ENCODE measurements around the gene C17orf114.

C17orf114 gene

GRCh38 chr17:4812690-4813089 lies 10.6 kb upstream of the C17orf114 start:
- POLR2A ChIA-PET (ENCODE audit: unreplicated experiment) = no interaction called here
- dilution Hi-C loops (cut with HindIII; ENCODE audit: low sequenced_read_pairs, unreplicated experiment) = no loop called here

More at GRCh38 chr17:4812690-4813089, 10.6 kb upstream of the C17orf114 start:
- H3K27me3 ChIP-seq (ENCODE audit: control insufficient read depth, insufficient read depth, low read length) = no peaks in the 10 kb centered on the region
- H2AFZ ChIP-seq (replicated peaks; ENCODE audit: low read length, poor library complexity) = no peak overlapping the region
- no peak overlapping the region for H3K18ac ChIP-seq (ENCODE audit: low read depth, low read length)
- ATAC-seq (ENCODE audit: low read depth) = no peak
- H3K4me1 ChIP-seq (ENCODE audit: control insufficient read depth, insufficient read depth, low read length) = peaks cover 2% of the 10 kb centered on the region; the same call in 1 of the 2 replicates
- H2AK9ac ChIP-seq (replicated peaks; ENCODE audit: low read depth, low read length, poor library complexity) = no peak overlapping the region
- no peak overlapping the region for H2BK5ac ChIP-seq (ENCODE audit: low read depth, low read length, poor library complexity, severe bottlenecking)
- TF ChIP-seq, protein P1, sequence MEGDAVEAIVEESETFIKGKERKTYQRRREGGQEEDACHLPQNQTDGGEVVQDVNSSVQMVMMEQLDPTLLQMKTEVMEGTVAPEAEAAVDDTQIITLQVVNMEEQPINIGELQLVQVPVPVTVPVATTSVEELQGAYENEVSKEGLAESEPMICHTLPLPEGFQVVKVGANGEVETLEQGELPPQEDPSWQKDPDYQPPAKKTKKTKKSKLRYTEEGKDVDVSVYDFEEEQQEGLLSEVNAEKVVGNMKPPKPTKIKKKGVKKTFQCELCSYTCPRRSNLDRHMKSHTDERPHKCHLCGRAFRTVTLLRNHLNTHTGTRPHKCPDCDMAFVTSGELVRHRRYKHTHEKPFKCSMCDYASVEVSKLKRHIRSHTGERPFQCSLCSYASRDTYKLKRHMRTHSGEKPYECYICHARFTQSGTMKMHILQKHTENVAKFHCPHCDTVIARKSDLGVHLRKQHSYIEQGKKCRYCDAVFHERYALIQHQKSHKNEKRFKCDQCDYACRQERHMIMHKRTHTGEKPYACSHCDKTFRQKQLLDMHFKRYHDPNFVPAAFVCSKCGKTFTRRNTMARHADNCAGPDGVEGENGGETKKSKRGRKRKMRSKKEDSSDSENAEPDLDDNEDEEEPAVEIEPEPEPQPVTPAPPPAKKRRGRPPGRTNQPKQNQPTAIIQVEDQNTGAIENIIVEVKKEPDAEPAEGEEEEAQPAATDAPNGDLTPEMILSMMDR (conservative IDR thresholded peaks at IDR 0.05; ENCODE audit: low read depth, low read length) = no peak
- TF ChIP-seq RCOR1 (IDR thresholded peaks at IDR 0.05; ENCODE audit: insufficient replicate concordance, low read length) (no peak), RFX5 (IDR thresholded peaks at IDR 0.05; ENCODE audit: low read depth, low read length) (no peak), MAFK (IDR thresholded peaks at IDR 0.05; ENCODE audit: low read depth, low read length) (no peak), RAD21 (IDR thresholded peaks at IDR 0.05; ENCODE audit: low read length) (no peak), NFE2L2 (IDR thresholded peaks at IDR 0.05; ENCODE audit: low read depth, low read length) (no peak), BHLHE40 (IDR thresholded peaks at IDR 0.05; ENCODE audit: low read depth, low read length) (no peak), POLR2A (IDR thresholded peaks at IDR 0.05; ENCODE audit: low read depth, low read length) (no peak), CHD1 (IDR thresholded peaks at IDR 0.05; ENCODE audit: low read depth, low read length) (no peak), MAZ (IDR thresholded peaks at IDR 0.05; ENCODE audit: borderline replicate concordance, low read depth, low read length) (no peak)
- TF ChIP-seq, protein P2, sequence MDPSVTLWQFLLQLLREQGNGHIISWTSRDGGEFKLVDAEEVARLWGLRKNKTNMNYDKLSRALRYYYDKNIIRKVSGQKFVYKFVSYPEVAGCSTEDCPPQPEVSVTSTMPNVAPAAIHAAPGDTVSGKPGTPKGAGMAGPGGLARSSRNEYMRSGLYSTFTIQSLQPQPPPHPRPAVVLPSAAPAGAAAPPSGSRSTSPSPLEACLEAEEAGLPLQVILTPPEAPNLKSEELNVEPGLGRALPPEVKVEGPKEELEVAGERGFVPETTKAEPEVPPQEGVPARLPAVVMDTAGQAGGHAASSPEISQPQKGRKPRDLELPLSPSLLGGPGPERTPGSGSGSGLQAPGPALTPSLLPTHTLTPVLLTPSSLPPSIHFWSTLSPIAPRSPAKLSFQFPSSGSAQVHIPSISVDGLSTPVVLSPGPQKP (IDR thresholded peaks at IDR 0.05; ENCODE audit: borderline replicate concordance, low read depth, low read length) = no peak
- TF ChIP-seq, protein P3, sequence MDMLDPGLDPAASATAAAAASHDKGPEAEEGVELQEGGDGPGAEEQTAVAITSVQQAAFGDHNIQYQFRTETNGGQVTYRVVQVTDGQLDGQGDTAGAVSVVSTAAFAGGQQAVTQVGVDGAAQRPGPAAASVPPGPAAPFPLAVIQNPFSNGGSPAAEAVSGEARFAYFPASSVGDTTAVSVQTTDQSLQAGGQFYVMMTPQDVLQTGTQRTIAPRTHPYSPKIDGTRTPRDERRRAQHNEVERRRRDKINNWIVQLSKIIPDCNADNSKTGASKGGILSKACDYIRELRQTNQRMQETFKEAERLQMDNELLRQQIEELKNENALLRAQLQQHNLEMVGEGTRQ (IDR thresholded peaks at IDR 0.05; ENCODE audit: low read depth, low read length) = no peak
- H3K4me2 ChIP-seq (ENCODE audit: low read depth, low read length) = no peak overlapping the region
- H2AK5ac ChIP-seq (ENCODE audit: low read depth, low read length) = no peak overlapping the region
- H4K20me1 ChIP-seq (ENCODE audit: insufficient read depth, low read length) = peaks cover 11% of the 10 kb centered on the region
- H4K8ac ChIP-seq (ENCODE audit: low read depth in 2 of 2, low read length in 2 of 2) = no peak overlapping the region
- DNase-seq = no peak
- no peak overlapping the region for H3K4me3 ChIP-seq (ENCODE audit: insufficient read depth, low read depth, low read length)
- no TSS peak for BruUV-seq (replicated peaks)
- no peak overlapping the region for H2BK15ac ChIP-seq (ENCODE audit: low read depth, low read length)
- CTCF ChIA-PET = no interaction called here
- H3K79me1 ChIP-seq (ENCODE audit: low read depth in 1 of 2, low read length in 2 of 2) = peaks cover 0 to 11% of the 10 kb centered on the region in 2 experiments; a peak in 3 of 4 replicates
- WGBS, 2 experiments (ENCODE audit: extremely low coverage in 2 of 2, insufficient read length in 1 of 2) = 100% methylated on average over 2 of the region's 7 CpGs; no CpG with 5 or more reads in 1 of the 2 experiments
- H3K27ac ChIP-seq (ENCODE audit: insufficient read depth, low read length) = no peak overlapping the region
- H4K91ac ChIP-seq (ENCODE audit: insufficient read depth, low read depth, low read length) = no peak overlapping the region
- H2BK120ac ChIP-seq (ENCODE audit: low read depth, low read length) = no peak overlapping the region
- peaks cover 46% of the 10 kb centered on the region for H3K36me3 ChIP-seq (ENCODE audit: control insufficient read depth, insufficient read depth, low read length)
- no peak overlapping the region for H3K14ac ChIP-seq (replicated peaks; ENCODE audit: low read depth, low read length)
- H3K56ac ChIP-seq (ENCODE audit: extremely low read depth, insufficient read depth, low read length) = no peak overlapping the region
- H2BK20ac ChIP-seq (ENCODE audit: low read depth, low read length) = no peak overlapping the region
- 0 out of 2 replicates have a peak, but pooled peaks cover 4% of the 10 kb centered on the region for H3K9me1 ChIP-seq (ENCODE audit: insufficient read depth, low read length)
- H3K23ac ChIP-seq (ENCODE audit: low read depth, low read length) = no peak overlapping the region
- H3K9me3 ChIP-seq (ENCODE audit: control insufficient read depth, insufficient read depth, low read length) = no peaks in the 10 kb centered on the region
- no peak overlapping the region for H3K4ac ChIP-seq (ENCODE audit: low read depth, low read length)
- in situ Hi-C loops (cut with MboI; ENCODE audit: low sequenced_read_pairs) = no loop called here
- no peak overlapping the region for H4K5ac ChIP-seq (ENCODE audit: low read depth, low read length)
- no peak overlapping the region for H3K9ac ChIP-seq (ENCODE audit: low read depth, low read length)
- intact Hi-C loops (cut with micrococcal nuclease) = no loop called here
